ENCODE results near the gene RAPGEF4. TPM values are rescaled to one million over a fixed set of nuclear protein-coding genes. Genes with fewer than 3 reads are reported as not detected.
A peak's percentile ranks its signal among the peaks of the same experiment; 100 is the strongest.

The RAPGEF4 gene
- total RNA-seq, 1 donor from 2014 or later = 21.8 TPM

DNA sequence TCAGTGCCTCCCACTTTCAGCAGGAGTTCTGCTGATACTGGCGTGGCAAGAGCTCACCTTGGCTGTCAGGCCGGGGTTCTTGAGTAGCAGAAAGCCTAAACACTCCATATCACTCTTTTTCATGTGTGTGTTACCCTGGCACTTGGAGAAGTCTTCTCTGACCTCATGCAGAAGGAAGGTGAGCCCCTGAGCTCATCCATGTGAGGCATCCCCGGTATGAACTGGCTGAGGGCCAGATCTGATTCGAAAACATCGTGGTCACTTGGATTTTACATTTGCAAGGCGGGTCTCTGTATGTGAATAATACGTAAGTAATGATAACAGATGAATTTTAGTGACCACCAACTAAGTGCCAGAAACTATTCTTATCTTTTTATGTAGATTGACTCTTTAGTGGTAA is 93.6 kb downstream of the RAPGEF4 start:
- no peak overlapping the region for H3K4me3 ChIP-seq
- intact Hi-C loops (cut with DNase I) = no loop called here

DNA sequence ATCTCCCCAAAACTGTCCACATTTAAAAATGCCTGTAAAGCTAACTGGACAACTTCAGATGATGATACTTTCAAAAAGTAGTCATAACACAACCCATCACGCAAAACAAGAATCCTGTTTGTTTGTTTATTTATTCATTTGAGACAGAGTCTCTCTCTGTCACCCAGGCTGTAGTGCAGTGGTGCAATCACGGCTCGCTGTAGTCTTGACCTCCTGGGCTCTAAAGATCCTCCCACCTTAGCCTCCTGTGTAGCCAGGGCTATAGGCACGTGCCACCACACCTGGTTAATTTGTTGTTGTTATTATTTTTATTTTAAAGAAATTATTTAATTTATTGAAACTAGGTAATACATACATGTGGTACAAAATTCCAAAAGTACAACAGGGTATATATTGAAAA is 94.8 kb downstream of the RAPGEF4 start:
- H3K9me3 ChIP-seq = no peaks in the 10 kb centered on the region
- intact Hi-C loops (cut with DNase I) = no loop called here
- no peaks in the 10 kb centered on the region for H3K36me3 ChIP-seq
- H3K27ac ChIP-seq = no peak overlapping the region
- ATAC-seq (no peak), DNase-seq (no peak)
- no peaks in the 10 kb centered on the region for H3K4me1 ChIP-seq
- no peak overlapping the region for H3K4me3 ChIP-seq
- H3K27me3 ChIP-seq = no peaks in the 10 kb centered on the region
- TF ChIP-seq, protein P1, sequence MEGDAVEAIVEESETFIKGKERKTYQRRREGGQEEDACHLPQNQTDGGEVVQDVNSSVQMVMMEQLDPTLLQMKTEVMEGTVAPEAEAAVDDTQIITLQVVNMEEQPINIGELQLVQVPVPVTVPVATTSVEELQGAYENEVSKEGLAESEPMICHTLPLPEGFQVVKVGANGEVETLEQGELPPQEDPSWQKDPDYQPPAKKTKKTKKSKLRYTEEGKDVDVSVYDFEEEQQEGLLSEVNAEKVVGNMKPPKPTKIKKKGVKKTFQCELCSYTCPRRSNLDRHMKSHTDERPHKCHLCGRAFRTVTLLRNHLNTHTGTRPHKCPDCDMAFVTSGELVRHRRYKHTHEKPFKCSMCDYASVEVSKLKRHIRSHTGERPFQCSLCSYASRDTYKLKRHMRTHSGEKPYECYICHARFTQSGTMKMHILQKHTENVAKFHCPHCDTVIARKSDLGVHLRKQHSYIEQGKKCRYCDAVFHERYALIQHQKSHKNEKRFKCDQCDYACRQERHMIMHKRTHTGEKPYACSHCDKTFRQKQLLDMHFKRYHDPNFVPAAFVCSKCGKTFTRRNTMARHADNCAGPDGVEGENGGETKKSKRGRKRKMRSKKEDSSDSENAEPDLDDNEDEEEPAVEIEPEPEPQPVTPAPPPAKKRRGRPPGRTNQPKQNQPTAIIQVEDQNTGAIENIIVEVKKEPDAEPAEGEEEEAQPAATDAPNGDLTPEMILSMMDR (IDR thresholded peaks at IDR 0.05) = no peak

More for the DNA sequence above, 93.6 kb downstream of the RAPGEF4 start:
- Histone ChIP-seq H3K36me3 (no peaks in the 10 kb centered on the region), H3K27ac (no peak overlapping the region), H3K9me3 (no peaks in the 10 kb centered on the region), H3K4me1 (no peaks in the 10 kb centered on the region), H3K27me3 (no peaks in the 10 kb centered on the region)
- no peak for ATAC-seq
- TF ChIP-seq, protein P1 (IDR thresholded peaks at IDR 0.05) = no peak
- DNase-seq = no peak

DNA sequence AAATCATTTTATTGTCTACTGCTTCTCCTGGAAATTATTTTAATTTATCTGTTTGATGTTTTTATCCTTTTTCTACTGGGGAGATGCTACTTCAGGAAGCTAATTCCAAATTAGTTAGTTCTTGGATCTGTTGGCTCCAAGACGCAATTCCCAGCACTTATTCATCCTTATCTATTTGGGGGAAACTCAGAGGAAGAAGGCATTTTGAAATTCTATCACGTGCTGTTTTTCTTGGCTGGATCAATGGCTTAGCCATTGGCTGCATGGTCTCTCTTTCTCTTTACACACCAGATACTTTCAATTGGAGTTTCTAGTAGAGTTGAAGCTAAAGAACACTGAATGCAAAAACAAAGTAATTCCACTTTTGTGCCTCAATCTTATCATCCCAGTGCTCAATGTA is 98.3 kb downstream of the RAPGEF4 start:
- H3K36me3 ChIP-seq = no peaks in the 10 kb centered on the region
- DNase-seq = no peak
- peaks cover 3% of the 10 kb centered on the region for H3K4me1 ChIP-seq
- TF ChIP-seq, protein P1 (IDR thresholded peaks at IDR 0.05) = no peak
- no peak overlapping the region for H3K4me3 ChIP-seq
- no peaks in the 10 kb centered on the region for H3K27me3 ChIP-seq
- no peak overlapping the region for H3K27ac ChIP-seq
- ATAC-seq = no peak
- intact Hi-C loops (cut with DNase I) = no loop called here
- no peaks in the 10 kb centered on the region for H3K9me3 ChIP-seq

DNA sequence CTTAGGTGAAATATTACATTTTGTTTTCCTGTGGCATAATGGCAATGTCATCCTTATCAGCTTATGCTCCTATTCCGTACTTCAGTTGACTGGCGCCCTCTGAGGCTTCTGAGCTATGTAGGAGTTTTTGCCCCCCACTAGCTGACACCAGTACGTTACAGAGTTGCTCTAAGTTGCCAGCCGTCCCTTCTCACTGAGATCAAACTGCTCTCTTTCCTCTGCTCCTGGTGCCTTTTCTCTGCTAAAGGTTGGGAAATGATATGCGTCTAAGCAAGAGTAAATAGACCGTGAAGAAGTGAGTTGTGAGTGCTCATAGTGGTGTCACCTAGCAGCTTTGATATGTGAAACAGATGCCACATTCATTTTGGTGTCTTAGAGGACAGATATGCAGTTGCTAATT is 99.2 kb downstream of the RAPGEF4 start:
- ATAC-seq (no peak), DNase-seq (no peak)
- Histone ChIP-seq H3K9me3 (no peaks in the 10 kb centered on the region), H3K27ac (no peak overlapping the region), H3K4me3 (no peak overlapping the region), H3K36me3 (no peaks in the 10 kb centered on the region), H3K27me3 (no peaks in the 10 kb centered on the region), H3K4me1 (peaks cover 3% of the 10 kb centered on the region)
- TF ChIP-seq, protein P1 (IDR thresholded peaks at IDR 0.05) = no peak
- intact Hi-C loops (cut with DNase I) = no loop called here

DNA sequence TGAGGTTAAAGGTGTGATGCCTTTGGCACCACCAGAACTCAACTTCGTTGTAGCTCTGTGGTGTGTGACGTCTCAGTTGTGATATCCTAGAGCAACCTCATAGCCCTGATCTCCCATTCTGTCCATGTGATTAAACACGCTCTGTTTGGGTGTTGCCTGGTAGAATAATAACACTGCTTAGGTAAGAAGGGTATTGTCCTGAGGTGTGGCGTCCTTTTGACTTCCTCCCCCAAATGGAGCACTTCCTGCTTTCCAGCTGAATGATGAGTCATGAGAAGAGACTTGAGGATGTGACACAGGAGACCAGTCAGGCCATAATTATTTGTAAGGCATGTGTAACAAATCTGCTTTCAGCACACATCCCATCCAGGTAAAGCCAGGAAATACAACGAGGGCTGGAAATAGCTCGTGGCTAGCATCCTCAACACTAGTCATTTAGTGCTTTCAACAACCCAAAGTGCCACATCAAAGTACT is 100.7 kb downstream of the RAPGEF4 start:
- Histone ChIP-seq H3K36me3 (no peaks in the 10 kb centered on the region), H3K4me3 (no peak overlapping the region), H3K27ac (peak overlapping the region; percentile 0), H3K4me1 (peaks cover 3% of the 10 kb centered on the region), H3K9me3 (no peaks in the 10 kb centered on the region), H3K27me3 (no peaks in the 10 kb centered on the region)
- DNase-seq (no peak), ATAC-seq (peak; percentile 74)
- intact Hi-C loops (cut with DNase I) = no loop called here
- TF ChIP-seq, protein P1 (IDR thresholded peaks at IDR 0.05) = no peak

DNA sequence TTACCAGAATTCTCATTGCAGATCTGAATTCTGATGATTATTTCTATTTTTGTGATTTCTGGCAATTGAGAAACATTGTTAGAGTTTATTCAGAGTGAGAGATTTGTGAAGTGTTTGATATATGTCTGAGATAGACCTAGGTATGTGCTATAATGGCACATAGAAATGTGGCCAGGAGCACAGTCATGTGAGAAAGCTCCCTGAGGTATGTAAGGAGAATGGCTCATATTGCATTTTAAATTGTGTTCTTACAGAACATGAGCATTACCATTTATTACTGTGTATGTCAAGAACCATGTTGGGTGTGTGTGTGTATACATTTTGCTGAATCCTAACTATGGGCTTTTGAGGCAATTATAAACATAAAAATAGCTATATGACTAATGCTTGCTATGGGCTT is 101.2 kb downstream of the RAPGEF4 start:
- H3K36me3 ChIP-seq = no peaks in the 10 kb centered on the region
- no peaks in the 10 kb centered on the region for H3K9me3 ChIP-seq
- TF ChIP-seq, protein P1 (IDR thresholded peaks at IDR 0.05) = no peak
- ATAC-seq = no peak
- intact Hi-C loops (cut with DNase I) = no loop called here
- H3K27ac ChIP-seq = no peak overlapping the region
- no peak overlapping the region for H3K4me3 ChIP-seq
- no peaks in the 10 kb centered on the region for H3K27me3 ChIP-seq
- H3K4me1 ChIP-seq = peaks cover 3% of the 10 kb centered on the region
- no peak for DNase-seq

Measured in upper lobe of right lung (tissue), 1 donor.